ENCODE measurements around the gene FAT4.

The FAT4 gene

GRCh38 chr4:125277790-125278189 lies 37.0 kb upstream of the FAT4 start:
- TF ChIP-seq CTCF (IDR thresholded peaks at IDR 0.05; ENCODE audit: borderline replicate concordance, control extremely low read depth, extremely low read depth, insufficient read depth, missing control alignments): no peak
- DNase-seq (ENCODE audit: low spot score): no peak
- in situ Hi-C loops (cut with MboI; ENCODE audit: low sequenced_read_pairs, unreplicated experiment): no loop called here

GRCh38 chr4:125280892-125281403 lies 33.8 kb upstream of the FAT4 start:
- in situ Hi-C loops (cut with MboI; ENCODE audit: low sequenced_read_pairs, unreplicated experiment): no loop called here
- no peak for TF ChIP-seq CTCF (IDR thresholded peaks at IDR 0.05; ENCODE audit: borderline replicate concordance, control extremely low read depth, extremely low read depth, insufficient read depth, missing control alignments)
- no peak for DNase-seq (ENCODE audit: low spot score)

GRCh38 chr4:125283707-125284279 lies 31.0 kb upstream of the FAT4 start:
- DNase-seq (ENCODE audit: low spot score): peak; percentile 21
- in situ Hi-C loops (cut with MboI; ENCODE audit: low sequenced_read_pairs, unreplicated experiment): no loop called here
- TF ChIP-seq CTCF (IDR thresholded peaks at IDR 0.05; ENCODE audit: borderline replicate concordance, control extremely low read depth, extremely low read depth, insufficient read depth, missing control alignments): no peak

- DNase-seq (ENCODE audit: low spot score): no peak
- in situ Hi-C loops (cut with MboI; ENCODE audit: low sequenced_read_pairs, unreplicated experiment): no loop called here
- no peak for TF ChIP-seq CTCF (IDR thresholded peaks at IDR 0.05; ENCODE audit: borderline replicate concordance, control extremely low read depth, extremely low read depth, insufficient read depth, missing control alignments)
Observed at GRCh38 chr4:125297116-125297515, 17.6 kb upstream of the FAT4 start.

- no peak for TF ChIP-seq CTCF (IDR thresholded peaks at IDR 0.05; ENCODE audit: borderline replicate concordance, control extremely low read depth, extremely low read depth, insufficient read depth, missing control alignments)
- no peak for DNase-seq (ENCODE audit: low spot score)
- in situ Hi-C loops (cut with MboI; ENCODE audit: low sequenced_read_pairs, unreplicated experiment): loop anchor here (25.0 kb wide), 1 partner anchor 1109 kb away; no protein-coding TSS in a partner anchor
Observed at GRCh38 chr4:125303058-125303457, 11.7 kb upstream of the FAT4 start.

GRCh38 chr4:125303821-125304220 lies 10.9 kb upstream of the FAT4 start:
- no peak for DNase-seq (ENCODE audit: low spot score)
- in situ Hi-C loops (cut with MboI; ENCODE audit: low sequenced_read_pairs, unreplicated experiment): loop anchor here (25.0 kb wide), 1 partner anchor 1108 kb away; no protein-coding TSS in a partner anchor
- TF ChIP-seq CTCF (IDR thresholded peaks at IDR 0.05; ENCODE audit: borderline replicate concordance, control extremely low read depth, extremely low read depth, insufficient read depth, missing control alignments): no peak
